ENCODE results near the gene EPC1.
"Not testable (repeated sequence)": the region's sequence is repeated elsewhere in the genome, so short reads cannot be mapped to it uniquely, and the experiment has no call there.

- not testable (repeated sequence) for TF ChIP-seq CTCF, POLR2A (IDR thresholded peaks at IDR 0.05)
Observed at GRCh38 chr10:32222376-32222775, 124.6 kb downstream of the EPC1 start.

Data from right lobe of liver (tissue), 4 donors.